SH-SY5Y (cell line): ENCODE data around the gene RTP1.

ENCODE experiments used
- GATA2 ChIP-seq: IDR thresholded peaks from 2 replicates; pipeline ENCODE4 v1.6.1; 2011; ENCODE audit warnings: mild to moderate bottlenecking, low read depth, low read length
- GATA3 ChIP-seq: IDR thresholded peaks from 2 replicates; pipeline ENCODE4 v1.6.1; 2011; ENCODE audit warnings: low read depth, mild to moderate bottlenecking, low read length, moderate library complexity

GRCh38 chr3:187222801-187223200, 25.5 kb downstream of the RTP1 start:
- TF ChIP-seq GATA3: no peak
- no peak for TF ChIP-seq GATA2
